HG02970 (cell line): ENCODE results near the gene ADCY10.

ENCODE experiments used
- ATAC-seq: cut with Tn5 transposase; IDR thresholded peaks from one replicate; pipeline ENCODE4 v1.9.1; 2021; ENCODE audit warnings: mild to moderate bottlenecking, moderate library complexity, moderate number of reproducible peaks; ENCODE audit not compliant: unreplicated experiment, low FRiP score

ADCY10 gene

GRCh38 chr1:167928457-167928852 lies 14.5 kb upstream of the ADCY10 start:
- no peak for ATAC-seq

- ATAC-seq = no peak
Observed at GRCh38 chr1:167927046-167927754, 13.3 kb upstream of the ADCY10 start.

DNA sequence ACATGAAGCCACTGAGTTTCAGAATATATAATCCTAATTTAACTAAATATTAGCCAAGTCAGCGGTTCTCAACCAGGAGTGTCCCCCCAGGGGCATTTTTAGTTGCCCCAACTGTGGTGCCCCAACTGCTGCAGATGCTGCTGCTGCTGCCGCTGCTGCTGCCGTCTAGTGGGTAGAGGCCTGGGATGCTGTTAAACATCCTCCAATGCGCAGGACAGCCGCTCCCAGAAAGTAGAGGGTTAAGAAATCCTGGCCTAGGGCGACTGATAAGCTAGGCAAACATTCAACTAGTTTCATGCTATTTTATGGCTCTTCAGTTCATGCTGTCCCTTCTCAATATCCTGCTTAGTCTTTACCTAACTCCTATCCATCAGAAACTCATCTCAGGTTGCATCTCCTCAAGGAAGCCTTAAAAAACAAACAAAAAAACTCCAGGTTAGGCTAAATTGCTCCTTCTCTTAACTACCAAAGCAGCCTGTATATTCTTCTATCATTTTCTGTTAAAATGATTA lies 12.6 kb upstream of the ADCY10 start:
- no peak for ATAC-seq

- ATAC-seq = no peak
Observed at GRCh38 chr1:167924543-167925231, 10.8 kb upstream of the ADCY10 start.

DNA sequence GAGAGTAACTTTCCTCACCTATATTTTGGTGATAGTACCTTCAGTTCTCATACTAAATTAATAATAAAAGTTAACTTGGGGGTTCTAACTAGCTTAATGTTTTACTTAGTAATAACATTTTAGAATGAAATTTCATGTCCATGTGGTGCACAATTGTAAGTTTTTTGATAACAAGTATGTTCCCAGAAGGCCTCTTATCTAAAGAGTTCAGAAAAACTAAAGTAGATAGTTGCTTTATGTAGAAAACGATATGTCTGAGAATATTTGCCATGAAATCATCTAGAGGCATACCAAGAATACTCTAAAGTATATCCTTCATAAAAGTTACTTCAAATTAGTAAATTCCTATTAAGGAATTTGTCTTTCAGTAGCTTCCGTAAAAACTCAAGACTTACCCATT lies 10.2 kb upstream of the ADCY10 start:
- ATAC-seq = no peak

- no peak for ATAC-seq
Observed at GRCh38 chr1:167923324-167924056, 9.6 kb upstream of the ADCY10 start.

- no peak for ATAC-seq
Observed at GRCh38 chr1:167922611-167923074, 8.7 kb upstream of the ADCY10 start.

- no peak for ATAC-seq
Observed at GRCh38 chr1:167922023-167922422, 8.1 kb upstream of the ADCY10 start.

- no peak for ATAC-seq
Observed at GRCh38 chr1:167916766-167917511, 3.0 kb upstream of the ADCY10 start.

DNA sequence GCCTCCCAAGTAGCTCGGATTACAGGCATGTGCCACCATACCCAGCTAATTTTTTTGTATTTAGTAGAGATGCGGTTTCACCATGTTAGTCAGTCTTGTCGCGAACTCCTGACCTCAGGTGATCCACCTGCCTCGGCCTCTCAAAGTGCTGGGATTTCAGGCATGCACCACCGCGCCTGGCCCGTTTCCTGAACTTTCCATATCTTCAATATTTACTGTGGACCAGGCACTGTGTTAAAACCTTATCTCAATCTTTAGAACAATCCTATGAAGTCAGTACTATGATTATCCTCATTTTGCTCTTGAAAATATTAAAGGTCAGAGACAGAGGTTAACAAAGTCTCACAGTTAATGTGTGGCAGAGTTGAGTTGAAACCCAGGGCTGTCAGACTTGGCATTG lies 1.6 kb upstream of the ADCY10 start:
- ATAC-seq = no peak

GRCh38 chr1:167912294-167912693 lies 1.6 kb downstream of the ADCY10 start:
- ATAC-seq = no peak

GRCh38 chr1:167911413-167911812 lies 2.5 kb downstream of the ADCY10 start:
- ATAC-seq = no peak

DNA sequence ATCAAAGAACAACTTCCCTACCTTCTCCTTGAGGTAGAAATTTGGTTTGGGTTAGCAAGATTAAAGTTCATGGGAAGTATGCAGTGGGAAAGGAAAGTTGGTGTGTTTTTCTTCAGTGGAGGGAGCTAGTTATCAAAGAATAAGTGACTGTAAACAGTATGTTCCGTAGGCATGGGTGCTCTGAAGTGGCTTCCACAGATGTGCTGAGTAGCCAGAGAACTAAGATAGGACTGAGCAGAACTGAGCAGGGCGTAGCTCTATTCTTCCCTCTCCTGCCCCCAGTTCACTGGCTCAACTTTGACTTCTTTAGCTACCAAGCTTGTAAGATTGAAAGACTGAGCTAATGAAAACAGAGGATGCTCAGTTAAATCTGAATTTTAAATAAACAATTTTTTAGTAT lies 3.4 kb downstream of the ADCY10 start:
- ATAC-seq = no peak

- ATAC-seq = no peak
Observed at GRCh38 chr1:167909691-167910180, 4.2 kb downstream of the ADCY10 start.

DNA sequence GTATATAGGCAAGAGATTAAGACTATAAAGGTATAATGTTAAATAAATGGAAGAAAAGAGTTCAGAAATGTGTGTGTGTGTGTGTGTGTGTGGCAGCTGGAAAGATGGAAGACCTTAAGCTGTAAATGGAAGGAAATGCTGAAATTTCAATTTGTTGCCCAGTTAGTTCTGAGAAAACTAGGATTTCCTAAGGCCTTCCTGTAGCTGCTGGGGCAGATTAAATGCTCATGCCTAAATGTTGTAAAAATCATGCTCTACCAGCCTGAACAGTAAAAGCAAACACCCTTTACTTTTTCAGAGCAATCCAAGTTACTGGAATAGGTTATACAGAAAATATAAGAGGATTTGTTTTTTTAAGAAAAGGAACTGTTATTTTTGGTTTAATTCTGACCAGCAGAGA lies 8.3 kb downstream of the ADCY10 start:
- ATAC-seq = no peak

- no peak for ATAC-seq
Observed at GRCh38 chr1:167905182-167905581, 8.8 kb downstream of the ADCY10 start.

- ATAC-seq = no peak
Observed at GRCh38 chr1:167904652-167905130, 9.2 kb downstream of the ADCY10 start.

DNA sequence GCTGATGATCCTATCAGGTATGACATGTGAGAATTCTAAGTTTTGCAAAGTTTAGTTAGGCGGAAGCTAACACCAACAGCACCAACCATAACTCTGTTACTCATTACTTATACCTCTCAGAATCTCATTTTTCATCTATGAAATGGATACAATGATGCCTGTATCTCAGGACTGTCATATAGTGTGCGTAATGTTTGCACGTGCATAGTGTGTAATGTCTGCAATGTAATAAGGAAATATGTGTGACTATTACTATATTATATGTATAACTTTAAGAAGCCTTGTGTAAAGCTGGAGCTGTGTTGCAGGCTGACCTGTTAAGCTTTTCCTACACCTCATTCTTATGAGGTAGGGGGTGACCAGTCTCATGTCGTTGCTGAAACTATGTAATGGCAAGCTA lies 13.0 kb downstream of the ADCY10 start:
- ATAC-seq = no peak

DNA sequence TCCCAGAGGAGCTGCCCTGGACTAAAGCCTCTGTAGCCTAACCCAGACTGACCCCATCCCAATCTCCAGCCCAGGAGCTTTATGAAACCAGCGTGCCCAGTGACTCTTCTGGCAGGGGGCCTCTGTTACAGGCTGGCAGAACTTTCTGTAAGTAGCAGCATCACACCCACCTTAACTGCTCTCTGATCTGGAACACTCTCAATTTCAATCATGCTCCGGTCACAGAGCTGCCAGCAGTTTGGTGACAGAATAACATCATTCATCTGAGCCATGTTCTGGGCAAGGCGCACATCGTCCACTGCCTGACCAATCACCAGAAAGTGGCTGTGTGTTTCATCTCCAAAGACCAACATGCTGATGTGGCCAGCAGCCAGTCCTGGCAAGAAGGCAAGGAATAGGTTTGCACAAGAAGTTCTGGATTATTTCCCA lies 14.7 kb downstream of the ADCY10 start:
- no peak for ATAC-seq

- ATAC-seq = no peak
Observed at GRCh38 chr1:167898578-167899222, 15.2 kb downstream of the ADCY10 start.
